ENCODE measurements around the gene TTLL13.

TTLL13 gene

GRCh38 chr15:90249203-90249863, at the start of gene TTLL13:
Gene TTLL13, plus strand, starts transcription at chr15:90249556. Its CDS starts 1,075 bp downstream, at chr15:90250631.
- DNase-seq = peak; percentile 80

GRCh38 chr15:90200534-90201129, 48.7 kb upstream of the TTLL13 start:
- peak; percentile 14 for DNase-seq

- peak; percentile 87 for DNase-seq
These were observed 48.0 kb upstream of the TTLL13 start, which contains the start of gene SEMA4B for GRCh38 chr15:90201130-90201943. Gene SEMA4B, plus strand, starts transcription at chr15:90201330. Its CDS starts 249 bp downstream, at chr15:90201579.

GRCh38 chr15:90201944-90202375, 47.4 kb upstream of the TTLL13 start:
- DNase-seq = no peak

- no peak for DNase-seq
These were observed 46.4 kb upstream of the TTLL13 start for GRCh38 chr15:90202929-90203328.

- no peak for DNase-seq
These were observed 45.9 kb upstream of the TTLL13 start for GRCh38 chr15:90203473-90203872.

GRCh38 chr15:90203922-90204321, 45.4 kb upstream of the TTLL13 start:
- DNase-seq = no peak

GRCh38 chr15:90205050-90205848, 44.1 kb upstream of the TTLL13 start:
- DNase-seq = no peak

GRCh38 chr15:90205886-90206285, 43.5 kb upstream of the TTLL13 start:
- DNase-seq = no peak

- no peak for DNase-seq
These were observed 42.1 kb upstream of the TTLL13 start for GRCh38 chr15:90207252-90207651.

GRCh38 chr15:90208356-90208755, 41.0 kb upstream of the TTLL13 start:
- DNase-seq = no peak

GRCh38 chr15:90209591-90209990, 39.8 kb upstream of the TTLL13 start:
- no peak for DNase-seq

- DNase-seq = no peak
These were observed 38.8 kb upstream of the TTLL13 start for GRCh38 chr15:90210593-90210992.

GRCh38 chr15:90211009-90211408, 38.3 kb upstream of the TTLL13 start:
- DNase-seq = no peak

- no peak for DNase-seq
These were observed 37.8 kb upstream of the TTLL13 start for GRCh38 chr15:90211440-90212143.

GRCh38 chr15:90212221-90213098, 36.9 kb upstream of the TTLL13 start:
- DNase-seq = no peak

GRCh38 chr15:90213122-90213817, 36.1 kb upstream of the TTLL13 start:
- no peak for DNase-seq

GRCh38 chr15:90213818-90214204, 35.5 kb upstream of the TTLL13 start:
- no peak for DNase-seq

GRCh38 chr15:90214553-90215196, 34.7 kb upstream of the TTLL13 start:
- DNase-seq = no peak
